Dermis microvascular lymphatic vessel endothelial cell (primary cell): ENCODE results near the gene AMZ1. TPM values are rescaled to one million over a fixed set of nuclear protein-coding genes. Genes with fewer than 3 reads are reported as not detected.

ENCODE experiments used
- total RNA-seq: library from RNA; depleted of rRNA; stranded (reverse); fragments of >200 nt; gene quantifications from 2 replicates; pipeline ENCODE4 v1.2.1, GENCODE V29; 2014

Gene AMZ1
- total RNA-seq, 1 donor from 2014 or later: under 0.01 TPM

Other genes with a start within 250 kb of the AMZ1 start
- gene GRIFIN, start 211.8 kb upstream of the AMZ1 start, total RNA-seq: not detected in 2 replicates
- gene LFNG, start 168.4 kb upstream of the AMZ1 start, total RNA-seq: 19.5 and 19.7 TPM in 2 replicates
- gene BRAT1, start 132.7 kb upstream of the AMZ1 start, total RNA-seq: 17.7 and 23.8 TPM in 2 replicates
- 5.9 and 8.2 TPM in 2 replicates for gene IQCE, start 129.2 kb upstream of the AMZ1 start, total RNA-seq
- 37.1 and 64.6 TPM in 2 replicates for gene TTYH3, start 56.2 kb upstream of the AMZ1 start, total RNA-seq
- gene GNA12, start 156.1 kb downstream of the AMZ1 start, total RNA-seq: 20.8 and 57.9 TPM in 2 replicates